Measurements from ENCODE around the gene EPHA8. TPM values are rescaled to one million over a fixed set of nuclear protein-coding genes. Genes with fewer than 3 reads are reported as not detected.

The EPHA8 gene
- total RNA-seq, 1 donor from 2014 or later: not detected

DNA sequence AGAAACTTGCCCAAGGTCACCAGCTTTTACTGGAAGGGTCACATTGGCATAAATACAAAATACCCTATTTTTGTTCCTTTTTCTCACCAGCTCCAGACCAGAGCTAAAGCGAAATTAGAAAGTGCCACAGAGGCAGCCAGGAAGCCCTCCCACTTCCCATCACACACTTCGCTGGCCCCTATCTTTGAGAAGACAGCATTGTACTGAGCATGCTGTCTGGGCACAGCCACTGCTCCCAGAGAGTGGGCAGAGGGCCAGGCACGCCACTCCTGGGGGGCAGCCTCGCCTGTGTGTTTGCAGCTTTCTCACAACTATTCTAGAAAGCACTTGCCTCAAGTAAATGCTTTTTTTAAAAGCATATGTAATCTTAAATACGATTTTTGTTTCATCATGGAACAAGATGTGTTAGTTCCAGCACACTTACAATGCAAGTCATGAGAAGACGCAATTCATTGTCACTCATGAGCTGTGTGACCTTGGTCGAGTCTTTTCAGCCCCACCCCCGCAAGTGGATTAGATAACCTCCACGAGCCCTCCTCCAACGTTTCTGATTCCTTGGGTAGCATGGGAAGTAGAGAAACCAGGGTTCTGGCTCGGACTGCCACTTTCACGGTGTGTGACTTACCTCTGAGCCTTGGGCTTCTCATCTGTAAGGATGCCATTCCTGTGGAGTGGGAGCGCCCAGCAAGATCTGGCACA, 25.7 kb upstream of the EPHA8 start:
- Mint-ChIP-seq H3K4me3 (no peak overlapping the region), H3K27ac (no peak overlapping the region), H3K36me3 (peaks cover 3% of the 10 kb centered on the region), H3K9me3 (no peaks in the 10 kb centered on the region), H3K4me1 (no peaks in the 10 kb centered on the region), H3K27me3 (ENCODE audit: low read depth) (peaks cover 2% of the 10 kb centered on the region)
- TF ChIP-seq, protein P1, sequence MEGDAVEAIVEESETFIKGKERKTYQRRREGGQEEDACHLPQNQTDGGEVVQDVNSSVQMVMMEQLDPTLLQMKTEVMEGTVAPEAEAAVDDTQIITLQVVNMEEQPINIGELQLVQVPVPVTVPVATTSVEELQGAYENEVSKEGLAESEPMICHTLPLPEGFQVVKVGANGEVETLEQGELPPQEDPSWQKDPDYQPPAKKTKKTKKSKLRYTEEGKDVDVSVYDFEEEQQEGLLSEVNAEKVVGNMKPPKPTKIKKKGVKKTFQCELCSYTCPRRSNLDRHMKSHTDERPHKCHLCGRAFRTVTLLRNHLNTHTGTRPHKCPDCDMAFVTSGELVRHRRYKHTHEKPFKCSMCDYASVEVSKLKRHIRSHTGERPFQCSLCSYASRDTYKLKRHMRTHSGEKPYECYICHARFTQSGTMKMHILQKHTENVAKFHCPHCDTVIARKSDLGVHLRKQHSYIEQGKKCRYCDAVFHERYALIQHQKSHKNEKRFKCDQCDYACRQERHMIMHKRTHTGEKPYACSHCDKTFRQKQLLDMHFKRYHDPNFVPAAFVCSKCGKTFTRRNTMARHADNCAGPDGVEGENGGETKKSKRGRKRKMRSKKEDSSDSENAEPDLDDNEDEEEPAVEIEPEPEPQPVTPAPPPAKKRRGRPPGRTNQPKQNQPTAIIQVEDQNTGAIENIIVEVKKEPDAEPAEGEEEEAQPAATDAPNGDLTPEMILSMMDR (IDR thresholded peaks at IDR 0.05; ENCODE audit: unreplicated experiment): no peak
- no peak for DNase-seq (ENCODE audit: low spot score in 2 of 2, unreplicated experiment in 2 of 2)

DNA sequence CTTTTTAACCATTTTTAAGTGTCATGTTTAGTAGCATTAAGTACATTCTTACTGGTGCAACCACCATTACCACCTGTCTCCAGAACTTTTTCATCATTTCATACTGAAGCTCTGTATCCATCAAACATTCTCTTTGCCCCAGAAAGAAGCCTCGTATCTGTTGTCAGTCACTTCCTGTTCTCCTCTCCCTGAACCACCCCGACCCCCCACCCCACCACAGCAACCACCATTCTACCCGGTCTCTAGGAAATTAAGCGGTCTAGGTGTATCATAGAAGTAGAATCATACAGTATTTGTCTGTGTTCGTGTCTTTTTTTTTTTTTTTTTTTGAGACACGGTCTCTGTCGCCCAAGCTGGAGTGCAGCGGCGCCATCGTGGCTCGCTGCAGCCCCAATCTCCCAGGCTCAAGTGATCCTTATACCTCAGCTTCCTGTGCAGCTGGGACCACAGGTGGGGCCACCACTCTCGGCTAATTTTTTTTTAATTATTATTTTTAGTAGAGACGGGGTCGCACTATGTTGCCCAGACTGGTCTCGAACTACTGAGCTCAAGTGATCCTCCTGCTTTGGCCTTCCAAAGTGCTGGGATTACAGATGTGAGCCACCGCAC, 23.7 kb upstream of the EPHA8 start:
- Mint-ChIP-seq H3K4me3 (no peak overlapping the region), H3K27me3 (ENCODE audit: low read depth) (peaks cover 2% of the 10 kb centered on the region), H3K27ac (no peak overlapping the region), H3K4me1 (no peaks in the 10 kb centered on the region), H3K36me3 (no peaks in the 10 kb centered on the region), H3K9me3 (no peaks in the 10 kb centered on the region)
- no peak for DNase-seq (ENCODE audit: low spot score in 2 of 2, unreplicated experiment in 2 of 2)
- TF ChIP-seq, protein P1 (IDR thresholded peaks at IDR 0.05; ENCODE audit: unreplicated experiment): no peak

GRCh38 chr1:22540337-22540736, 23.0 kb upstream of the EPHA8 start:
- TF ChIP-seq, protein P1 (IDR thresholded peaks at IDR 0.05; ENCODE audit: unreplicated experiment): no peak
- Mint-ChIP-seq H3K27ac (no peak overlapping the region), H3K27me3 (ENCODE audit: low read depth) (peaks cover 5% of the 10 kb centered on the region), H3K9me3 (no peaks in the 10 kb centered on the region), H3K36me3 (no peaks in the 10 kb centered on the region), H3K4me3 (no peak overlapping the region), H3K4me1 (no peaks in the 10 kb centered on the region)
- DNase-seq (ENCODE audit: low spot score in 2 of 2, unreplicated experiment in 2 of 2): no peak

DNA sequence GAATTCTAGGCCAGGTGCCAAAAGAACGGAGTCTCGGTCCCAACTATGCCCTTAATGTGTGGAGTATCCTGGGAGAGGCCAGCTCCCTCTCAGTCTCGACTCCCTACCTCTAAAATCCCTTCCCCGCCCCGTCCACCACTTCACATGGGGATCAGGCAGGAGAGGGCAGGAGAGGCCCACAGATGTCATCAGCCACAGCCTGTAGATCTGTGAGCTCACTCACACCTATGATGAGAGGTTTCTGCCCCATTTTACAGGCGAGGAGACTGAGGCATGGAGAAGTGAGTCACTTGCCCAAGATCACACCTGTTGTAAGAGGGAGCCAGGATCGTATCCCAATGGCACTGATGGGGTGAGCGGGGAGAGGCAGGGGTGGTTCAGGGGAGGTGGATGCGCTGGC, 20.4 kb upstream of the EPHA8 start:
- Mint-ChIP-seq H3K9me3 (no peaks in the 10 kb centered on the region), H3K27ac (no peak overlapping the region), H3K36me3 (no peaks in the 10 kb centered on the region), H3K27me3 (ENCODE audit: low read depth) (peaks cover 27% of the 10 kb centered on the region), H3K4me3 (no peak overlapping the region), H3K4me1 (no peaks in the 10 kb centered on the region)
- TF ChIP-seq, protein P1 (IDR thresholded peaks at IDR 0.05; ENCODE audit: unreplicated experiment): no peak
- no peak for DNase-seq (ENCODE audit: low spot score in 2 of 2, unreplicated experiment in 2 of 2)

- TF ChIP-seq, protein P1 (IDR thresholded peaks at IDR 0.05; ENCODE audit: unreplicated experiment): no peak
- H3K4me1 Mint-ChIP-seq: no peaks in the 10 kb centered on the region
Observed at GRCh38 chr1:22543679-22544078, 19.6 kb upstream of the EPHA8 start.

More at GRCh38 chr1:22543679-22544078, 19.6 kb upstream of the EPHA8 start:
- H3K4me3 Mint-ChIP-seq: no peak overlapping the region
- no peak overlapping the region for H3K27ac Mint-ChIP-seq
- DNase-seq (ENCODE audit: low spot score in 2 of 2, unreplicated experiment in 2 of 2): no peak
- no peaks in the 10 kb centered on the region for H3K9me3 Mint-ChIP-seq
- H3K36me3 Mint-ChIP-seq: no peaks in the 10 kb centered on the region
- peaks cover 35% of the 10 kb centered on the region for H3K27me3 Mint-ChIP-seq (ENCODE audit: low read depth)
